Cardiac muscle cell (in vitro differentiated cells and primary cell): Measurements from ENCODE around the gene IFNG-AS1. TPM values are rescaled to one million over a fixed set of nuclear protein-coding genes. Genes with fewer than 3 reads are reported as not detected.

Source experiments
- DNase-seq, 2 donors: peaks; one replicate each; pipeline versions ENCODE4 v3.0.0 to v3.0.0-alpha.2; 2010 to 2017; ENCODE audit warnings: low read depth in 1 of 2, low spot score in 1 of 2
- H3K27ac ChIP-seq: fragments of 200-600 bp; sonication (generic); 2 replicates; pipeline ENCODE4 v1.5.1; 2016
- H3K27me3 ChIP-seq: fragments of 200-600 bp; sonication (generic); 2 replicates; pipeline ENCODE4 v1.6.0; 2016; ENCODE audit warnings: control low read depth
- H3K36me3 ChIP-seq: fragments of 200-600 bp; sonication (generic); 2 replicates; pipeline ENCODE4 v1.5.1; 2016; ENCODE audit warnings: control low read depth
- H3K4me1 ChIP-seq: fragments of 200-600 bp; sonication (generic); 2 replicates; pipeline ENCODE4 v1.8.1; 2017; ENCODE audit warnings: low read depth, mild to moderate bottlenecking, mixed run types
- H3K4me3 ChIP-seq: fragments of 200-600 bp; sonication (generic); 2 replicates; pipeline ENCODE4 v1.5.1; 2016; ENCODE audit warnings: mild to moderate bottlenecking
- H3K9me3 ChIP-seq: fragments of 200-600 bp; sonication (generic); 2 replicates; pipeline ENCODE4 v1.5.1; 2017; ENCODE audit warnings: low read depth, mild to moderate bottlenecking, control low read depth
- polyA plus RNA-seq: library from polyadenylated mRNA; unstranded; fragments of >200 nt; fragmentation: Nextera tagmentation; extraction: Ambion mirVana; gene quantifications from 2 replicates; pipeline ENCODE4 v1.2.1, GENCODE V29; 2016
- total RNA-seq: library from RNA; depleted of rRNA; stranded (reverse); fragments of >200 nt; gene quantifications from 2 replicates; pipeline ENCODE4 v1.2.3, GENCODE V29; 2016
- TF ChIP-seq, protein P1 (sequence below): IDR thresholded peaks from 2 replicates; pipeline ENCODE4 v1.5.1; 2012; ENCODE audit warnings: low read depth, mild to moderate bottlenecking, low read length

IFNG-AS1 gene
- total and polyA plus RNA-seq, 2 experiments from 2014 or later = 0.39 TPM; not detected in 1

DNA sequence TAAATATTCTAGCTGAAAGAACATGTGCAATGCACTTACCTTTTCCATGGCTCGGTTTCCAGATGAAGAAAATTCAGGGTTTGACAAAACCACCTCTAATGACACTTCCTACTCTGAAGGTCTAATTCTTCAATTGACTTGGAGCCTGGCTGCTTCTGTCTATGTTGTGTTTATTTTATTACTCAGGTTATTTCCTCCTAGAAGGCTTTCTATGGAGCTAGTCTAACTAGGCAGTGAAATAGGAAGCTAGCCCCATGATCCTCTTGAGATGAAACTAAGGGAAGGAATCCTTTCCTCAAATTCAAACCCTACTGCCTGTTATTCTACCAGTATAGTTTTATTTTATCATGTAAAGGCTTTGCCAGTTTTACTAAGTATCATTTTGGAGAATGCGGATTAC is 20.9 kb upstream of the IFNG-AS1 start:
- no peaks in the 10 kb centered on the region for H3K9me3 ChIP-seq
- H3K36me3 ChIP-seq = no peaks in the 10 kb centered on the region
- peaks cover 15% of the 10 kb centered on the region for H3K4me1 ChIP-seq
- no peak for DNase-seq
- H3K27me3 ChIP-seq = no peaks in the 10 kb centered on the region
- H3K27ac ChIP-seq = no peak overlapping the region
- H3K4me3 ChIP-seq = no peak overlapping the region
- TF ChIP-seq, protein P1, sequence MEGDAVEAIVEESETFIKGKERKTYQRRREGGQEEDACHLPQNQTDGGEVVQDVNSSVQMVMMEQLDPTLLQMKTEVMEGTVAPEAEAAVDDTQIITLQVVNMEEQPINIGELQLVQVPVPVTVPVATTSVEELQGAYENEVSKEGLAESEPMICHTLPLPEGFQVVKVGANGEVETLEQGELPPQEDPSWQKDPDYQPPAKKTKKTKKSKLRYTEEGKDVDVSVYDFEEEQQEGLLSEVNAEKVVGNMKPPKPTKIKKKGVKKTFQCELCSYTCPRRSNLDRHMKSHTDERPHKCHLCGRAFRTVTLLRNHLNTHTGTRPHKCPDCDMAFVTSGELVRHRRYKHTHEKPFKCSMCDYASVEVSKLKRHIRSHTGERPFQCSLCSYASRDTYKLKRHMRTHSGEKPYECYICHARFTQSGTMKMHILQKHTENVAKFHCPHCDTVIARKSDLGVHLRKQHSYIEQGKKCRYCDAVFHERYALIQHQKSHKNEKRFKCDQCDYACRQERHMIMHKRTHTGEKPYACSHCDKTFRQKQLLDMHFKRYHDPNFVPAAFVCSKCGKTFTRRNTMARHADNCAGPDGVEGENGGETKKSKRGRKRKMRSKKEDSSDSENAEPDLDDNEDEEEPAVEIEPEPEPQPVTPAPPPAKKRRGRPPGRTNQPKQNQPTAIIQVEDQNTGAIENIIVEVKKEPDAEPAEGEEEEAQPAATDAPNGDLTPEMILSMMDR = no peak

DNA sequence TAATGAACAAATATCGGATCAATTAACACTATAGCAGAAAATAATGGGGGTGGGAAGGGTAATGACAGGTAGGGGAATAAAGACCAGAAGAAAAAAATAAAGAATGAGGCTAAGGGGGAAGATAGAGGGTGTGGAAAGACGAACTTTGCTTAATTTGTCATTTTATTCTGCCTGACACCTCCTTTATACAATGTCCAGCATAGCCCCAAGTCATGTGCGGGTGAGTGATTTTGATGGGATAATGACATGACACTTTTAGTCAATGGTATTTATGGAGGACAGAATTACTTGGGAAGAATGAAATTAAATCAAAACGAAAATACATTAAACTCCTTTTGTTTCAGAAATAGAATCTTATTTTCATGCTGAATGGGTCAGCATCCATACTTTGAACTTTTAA is 20.5 kb upstream of the IFNG-AS1 start:
- Histone ChIP-seq H3K4me1 (peaks cover 15% of the 10 kb centered on the region), H3K36me3 (no peaks in the 10 kb centered on the region), H3K9me3 (no peaks in the 10 kb centered on the region), H3K4me3 (no peak overlapping the region), H3K27ac (no peak overlapping the region), H3K27me3 (no peaks in the 10 kb centered on the region)
- TF ChIP-seq, protein P1 = no peak
- DNase-seq = no peak

DNA sequence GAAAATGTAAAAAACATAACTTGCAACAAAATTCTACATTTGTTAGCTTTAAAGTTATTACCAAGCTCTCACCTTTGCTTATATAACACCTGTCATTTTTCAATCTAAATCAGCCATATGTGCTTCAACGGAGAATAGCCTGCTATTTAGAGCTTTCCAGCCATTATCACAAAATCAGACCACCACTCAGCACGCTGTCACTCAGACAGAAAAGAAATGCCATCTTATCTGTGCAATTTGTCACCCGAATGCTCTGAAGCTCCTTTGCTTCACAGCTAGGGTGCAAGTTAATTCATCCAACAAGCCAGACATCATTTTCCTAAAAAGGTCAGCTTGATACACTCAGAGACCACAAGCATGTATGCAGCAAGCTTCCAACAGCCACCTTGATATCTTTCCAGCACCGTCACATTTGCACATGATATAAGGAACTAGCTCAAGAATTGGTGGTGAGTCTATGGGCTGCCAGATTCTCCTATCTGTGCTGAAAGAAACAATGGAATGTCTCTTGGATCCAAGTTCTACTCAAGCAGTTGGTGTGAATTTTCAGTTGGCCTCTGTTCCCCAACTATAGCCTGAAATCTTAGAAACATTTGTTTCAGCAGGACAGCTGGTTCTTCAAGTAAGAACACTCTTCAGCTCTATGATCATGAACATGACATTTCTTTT is 20.0 kb upstream of the IFNG-AS1 start:
- DNase-seq = peak; percentile 4 to 43
- TF ChIP-seq, protein P1 = no peak
- Histone ChIP-seq H3K9me3 (no peaks in the 10 kb centered on the region), H3K27ac (no peak overlapping the region), H3K4me1 (peaks cover 15% of the 10 kb centered on the region), H3K27me3 (no peaks in the 10 kb centered on the region), H3K36me3 (no peaks in the 10 kb centered on the region), H3K4me3 (no peak overlapping the region)

DNA sequence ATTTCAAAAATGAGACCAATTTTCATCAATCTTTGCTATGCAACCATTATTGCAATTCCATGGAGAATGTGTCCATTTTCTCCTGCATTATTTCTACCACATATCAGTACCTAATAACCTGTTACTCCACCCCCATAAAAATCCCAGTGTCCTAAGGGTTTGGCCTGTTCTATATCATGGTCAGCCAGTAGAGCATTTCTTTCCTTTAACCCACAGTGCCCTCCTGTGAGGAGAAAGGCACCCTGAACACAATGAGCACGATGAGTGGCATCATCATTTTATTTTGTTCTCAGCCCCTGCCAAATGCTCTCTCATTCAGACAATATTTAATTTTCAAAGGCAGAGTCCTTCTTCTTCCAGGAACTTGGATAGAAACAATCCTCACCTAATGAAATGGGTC is 11.6 kb upstream of the IFNG-AS1 start:
- no peaks in the 10 kb centered on the region for H3K9me3 ChIP-seq
- TF ChIP-seq, protein P1 = no peak
- no peak overlapping the region for H3K4me3 ChIP-seq
- H3K36me3 ChIP-seq = no peaks in the 10 kb centered on the region
- no peaks in the 10 kb centered on the region for H3K4me1 ChIP-seq
- no peak for DNase-seq
- no peaks in the 10 kb centered on the region for H3K27me3 ChIP-seq
- no peak overlapping the region for H3K27ac ChIP-seq

DNA sequence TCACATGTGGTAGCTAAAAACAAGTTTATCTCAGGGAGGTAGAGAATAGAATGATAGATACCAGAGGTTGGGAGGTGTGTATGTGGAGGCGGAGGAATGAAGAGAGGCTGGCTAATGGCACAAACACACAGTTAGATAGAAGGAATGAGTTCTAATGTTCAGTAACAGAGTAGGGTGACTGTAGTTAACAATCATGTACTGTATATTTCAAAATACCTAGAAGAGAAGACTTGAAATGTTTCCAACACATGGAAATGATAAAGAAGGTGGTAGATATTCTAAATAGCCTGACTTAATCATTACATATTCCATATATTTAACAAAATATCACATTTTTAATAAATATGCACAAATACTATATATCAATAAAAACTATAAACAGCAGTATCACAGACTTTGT is 8.9 kb upstream of the IFNG-AS1 start:
- H3K4me1 ChIP-seq = no peaks in the 10 kb centered on the region
- TF ChIP-seq, protein P1 = no peak
- no peak overlapping the region for H3K27ac ChIP-seq
- no peak for DNase-seq
- no peaks in the 10 kb centered on the region for H3K27me3 ChIP-seq
- no peaks in the 10 kb centered on the region for H3K36me3 ChIP-seq
- H3K4me3 ChIP-seq = no peak overlapping the region
- H3K9me3 ChIP-seq = no peaks in the 10 kb centered on the region
